Left ventricle myocardium inferior (tissue), 1 donor: Measurements from ENCODE around the gene LNX1. TPM values are rescaled to one million over a fixed set of nuclear protein-coding genes. Genes with fewer than 3 reads are reported as not detected.
A peak's percentile ranks its signal among the peaks of the same experiment; 100 is the strongest.

Experiments
- DNase-seq: peaks from one replicate; pipeline ENCODE4 v3.0.0-alpha.2; 2020
- H3K27ac ChIP-seq: fragments of 200-600 bp; replicated peaks from 2 replicates; pipeline ENCODE4 v1.8.0; 2021
- H3K27me3 ChIP-seq: fragments of 200-600 bp; 2 replicates; pipeline ENCODE4 v1.8.0; 2021; ENCODE audit warnings: low read depth
- H3K36me3 ChIP-seq: fragments of 200-600 bp; 2 replicates; pipeline ENCODE4 v1.8.0; 2021
- H3K4me1 ChIP-seq: fragments of 200-600 bp; 2 replicates; pipeline ENCODE4 v1.8.0; 2021
- H3K4me3 ChIP-seq: fragments of 200-600 bp; 2 replicates; pipeline ENCODE4 v1.8.0; 2021; ENCODE audit warnings: mild to moderate bottlenecking, moderate library complexity
- H3K9me3 ChIP-seq: fragments of 200-600 bp; replicated peaks from 2 replicates; pipeline ENCODE4 v1.8.0; 2021
- intact Hi-C: fragments of 100-400 bp; cut with micrococcal nuclease; formaldehyde crosslinking; loops from one replicate; pipeline ENCODE4 v1.11.0; 2022
- total RNA-seq: library from RNA; stranded (reverse); fragmentation: NEBNext Ultra II Directional; extraction: Animal tissue kit (Norgen Biotek cat#: 25700); gene quantifications from one replicate; pipeline ENCODE4 v1.2.1, GENCODE V29; 2021
- TF ChIP-seq, protein P1 (sequence below): fragments of 200-600 bp; IDR thresholded peaks from 2 replicates; pipeline ENCODE4 v1.8.0; 2021; ENCODE audit warnings: antibody characterized with exemption, mild to moderate bottlenecking, borderline replicate concordance
- donor health status: DM: no; HTN: yes; CAD: no; lungs with severe emphysema.

The LNX1 gene
- total RNA-seq, 1 donor from 2014 or later, result 9.5 TPM

DNA sequence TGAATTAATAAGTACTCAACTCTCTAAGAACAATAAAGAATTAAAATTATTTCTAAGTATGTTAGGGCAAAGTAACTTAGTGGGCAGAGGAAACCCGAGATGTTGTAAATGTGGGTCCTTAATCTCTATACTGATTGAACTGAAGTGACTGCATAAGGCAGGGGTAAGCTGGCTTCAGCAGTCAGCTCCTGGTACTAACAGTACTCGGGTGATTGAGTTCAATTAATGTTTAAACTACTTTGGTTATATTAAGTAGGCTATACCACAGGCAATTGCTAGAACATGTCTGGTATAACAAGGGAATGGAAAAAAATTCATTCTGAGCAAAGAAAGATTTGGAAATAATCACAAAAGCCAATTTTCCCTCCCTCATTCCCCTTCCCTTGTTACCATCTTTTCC is 90.7 kb downstream of the LNX1 start:
- Histone ChIP-seq H3K27me3 (no peaks in the 10 kb centered on the region), H3K27ac (no peak overlapping the region), H3K4me1 (peaks cover 13% of the 10 kb centered on the region), H3K36me3 (peaks cover 1% of the 10 kb centered on the region), H3K9me3 (no peaks in the 10 kb centered on the region), H3K4me3 (no peak overlapping the region)
- DNase-seq, result no peak
- TF ChIP-seq, protein P1, sequence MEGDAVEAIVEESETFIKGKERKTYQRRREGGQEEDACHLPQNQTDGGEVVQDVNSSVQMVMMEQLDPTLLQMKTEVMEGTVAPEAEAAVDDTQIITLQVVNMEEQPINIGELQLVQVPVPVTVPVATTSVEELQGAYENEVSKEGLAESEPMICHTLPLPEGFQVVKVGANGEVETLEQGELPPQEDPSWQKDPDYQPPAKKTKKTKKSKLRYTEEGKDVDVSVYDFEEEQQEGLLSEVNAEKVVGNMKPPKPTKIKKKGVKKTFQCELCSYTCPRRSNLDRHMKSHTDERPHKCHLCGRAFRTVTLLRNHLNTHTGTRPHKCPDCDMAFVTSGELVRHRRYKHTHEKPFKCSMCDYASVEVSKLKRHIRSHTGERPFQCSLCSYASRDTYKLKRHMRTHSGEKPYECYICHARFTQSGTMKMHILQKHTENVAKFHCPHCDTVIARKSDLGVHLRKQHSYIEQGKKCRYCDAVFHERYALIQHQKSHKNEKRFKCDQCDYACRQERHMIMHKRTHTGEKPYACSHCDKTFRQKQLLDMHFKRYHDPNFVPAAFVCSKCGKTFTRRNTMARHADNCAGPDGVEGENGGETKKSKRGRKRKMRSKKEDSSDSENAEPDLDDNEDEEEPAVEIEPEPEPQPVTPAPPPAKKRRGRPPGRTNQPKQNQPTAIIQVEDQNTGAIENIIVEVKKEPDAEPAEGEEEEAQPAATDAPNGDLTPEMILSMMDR, result no peak
- intact Hi-C loops, result no loop called here

DNA sequence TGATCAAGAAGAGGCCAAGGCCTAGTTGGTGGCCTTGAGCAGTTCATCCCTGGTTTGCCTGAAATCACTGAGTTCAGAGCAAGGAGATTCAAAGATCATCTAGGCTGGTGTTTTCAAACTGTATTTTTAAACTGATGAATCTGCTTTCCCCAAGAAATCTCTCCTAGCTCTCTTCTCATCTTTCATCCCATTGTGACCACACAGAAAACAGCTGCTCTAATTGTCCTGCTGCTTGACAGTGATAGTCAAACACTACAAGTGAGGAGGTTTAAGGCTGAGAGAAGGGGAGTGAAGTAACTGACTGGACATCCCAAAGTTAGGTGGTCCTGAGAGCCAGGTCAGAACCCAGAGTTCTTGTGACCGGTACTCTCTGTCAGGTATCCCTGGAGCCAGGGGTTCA is 91.5 kb downstream of the LNX1 start:
- H3K27ac ChIP-seq, result peak overlapping the region; percentile 74
- intact Hi-C loops, result no loop called here
- H3K4me1 ChIP-seq, result peaks cover 13% of the 10 kb centered on the region
- no peaks in the 10 kb centered on the region for H3K27me3 ChIP-seq
- H3K9me3 ChIP-seq, result no peaks in the 10 kb centered on the region
- H3K4me3 ChIP-seq, result no peak overlapping the region
- TF ChIP-seq, protein P1, result no peak
- no peak for DNase-seq
- H3K36me3 ChIP-seq, result no peaks in the 10 kb centered on the region

DNA sequence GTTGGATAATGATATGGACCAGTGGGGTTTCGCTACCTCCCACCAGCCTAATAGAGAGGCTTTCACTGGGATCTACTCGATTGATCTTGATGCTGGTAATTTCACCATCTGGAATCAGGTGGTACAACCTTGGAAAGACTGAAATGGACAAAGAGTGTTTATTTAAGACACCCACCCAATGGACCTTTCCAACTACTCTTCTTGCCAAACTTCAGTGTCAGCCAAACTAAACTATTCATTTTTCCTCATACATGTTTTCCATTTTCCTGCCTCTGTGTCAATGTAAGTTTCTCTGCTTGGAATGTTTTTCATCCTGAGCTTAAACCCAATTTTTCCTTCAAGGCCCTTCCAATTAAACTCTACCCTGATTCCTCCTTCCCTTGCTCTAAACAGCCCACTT is 92.6 kb downstream of the LNX1 start:
- no peak for DNase-seq
- H3K27ac ChIP-seq, result peak overlapping the region; percentile 74
- no peaks in the 10 kb centered on the region for H3K27me3 ChIP-seq
- no peaks in the 10 kb centered on the region for H3K36me3 ChIP-seq
- peaks cover 13% of the 10 kb centered on the region for H3K4me1 ChIP-seq
- intact Hi-C loops, result no loop called here
- TF ChIP-seq, protein P1, result no peak
- no peaks in the 10 kb centered on the region for H3K9me3 ChIP-seq
- no peak overlapping the region for H3K4me3 ChIP-seq

DNA sequence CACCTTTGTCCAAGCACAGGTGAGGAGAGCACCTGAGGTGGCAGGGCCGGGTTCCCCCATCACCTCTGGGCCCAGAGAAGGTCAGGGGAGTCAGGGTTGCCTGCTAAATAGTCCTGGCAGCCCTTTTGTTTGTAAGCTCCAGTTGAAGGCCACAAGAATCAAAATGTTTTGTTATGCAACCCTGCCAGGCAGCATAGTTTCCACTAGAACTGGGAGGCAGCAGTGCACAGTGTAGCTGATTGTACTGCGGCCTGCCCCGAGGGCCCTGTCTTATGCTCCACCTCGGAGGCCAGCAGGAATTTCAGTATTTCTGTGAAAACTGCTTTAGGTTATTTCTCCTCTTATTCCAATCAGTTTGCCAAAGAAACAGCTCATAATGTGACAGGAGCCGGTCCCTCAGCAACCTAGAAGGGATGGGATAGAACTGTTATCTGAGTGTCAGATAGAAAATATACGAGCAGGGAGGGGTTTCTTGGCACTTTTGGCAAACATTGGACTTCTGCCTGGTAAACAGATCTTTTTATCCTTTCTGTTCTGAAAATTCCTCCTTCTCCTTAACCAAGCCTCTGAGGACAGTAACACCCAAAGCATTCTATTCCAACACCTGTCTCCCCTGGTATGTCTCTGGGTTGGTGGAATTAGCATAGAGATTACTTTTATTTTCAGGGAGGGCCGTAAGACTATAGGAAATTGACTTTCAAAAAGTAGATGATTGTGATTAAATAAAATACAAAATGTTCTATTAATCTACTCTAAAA is 93.6 kb downstream of the LNX1 start:
- peak; percentile 48 for DNase-seq
- intact Hi-C loops, result no loop called here

DNA sequence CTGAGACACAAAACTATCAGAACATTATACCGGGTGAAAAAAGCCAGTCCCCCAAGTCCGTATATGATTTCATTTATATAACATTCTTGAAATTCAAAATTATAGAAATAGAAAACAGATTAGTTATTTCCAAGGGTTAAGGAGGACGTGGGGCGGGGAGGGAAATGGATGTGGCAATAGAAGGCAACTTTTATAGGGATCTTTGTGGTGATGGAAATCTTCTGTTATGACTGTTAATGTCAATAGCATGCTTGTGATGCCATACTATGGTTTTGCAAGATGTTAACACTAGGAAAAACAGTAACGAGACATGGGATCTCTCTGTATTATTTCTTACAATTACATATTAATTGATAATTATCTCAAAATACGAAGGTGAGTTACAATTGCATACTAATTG is 96.4 kb downstream of the LNX1 start:
- Histone ChIP-seq H3K27me3 (no peaks in the 10 kb centered on the region), H3K4me3 (no peak overlapping the region), H3K9me3 (no peaks in the 10 kb centered on the region), H3K4me1 (peaks cover 22% of the 10 kb centered on the region), H3K27ac (no peak overlapping the region), H3K36me3 (no peaks in the 10 kb centered on the region)
- no peak for DNase-seq
- intact Hi-C loops, result no loop called here
- TF ChIP-seq, protein P1, result no peak

More for the DNA sequence above, 93.6 kb downstream of the LNX1 start:
- Histone ChIP-seq H3K36me3 (no peaks in the 10 kb centered on the region), H3K4me1 (peaks cover 13% of the 10 kb centered on the region), H3K27ac (peak overlapping the region; percentile 74), H3K27me3 (no peaks in the 10 kb centered on the region), H3K9me3 (no peaks in the 10 kb centered on the region), H3K4me3 (no peak overlapping the region)
- TF ChIP-seq, protein P1, result peak; percentile 15
